Testis (tissue), 3 donors: ENCODE data around the gene IST1. TPM values are rescaled to one million over a fixed set of nuclear protein-coding genes. Genes with fewer than 3 reads are reported as not detected.

ENCODE experiments used
- DNase-seq: peaks from one replicate; pipeline ENCODE4 v3.0.0-alpha.2; 2019
- H3K27ac ChIP-seq, 2 donors: fragments of 200-600 bp; sonication (generic); one replicate each; pipeline ENCODE4 v1.5.1; 2019
- H3K27me3 ChIP-seq: fragments of 200-600 bp; sonication (generic); one replicate; pipeline ENCODE4 v1.5.1; 2019
- H3K36me3 ChIP-seq: fragments of 200-600 bp; sonication (generic); one replicate; pipeline ENCODE4 v1.5.1; 2017; ENCODE audit warnings: low read depth; ENCODE audit errors: missing control alignments
- H3K4me1 ChIP-seq: fragments of 200-600 bp; sonication (generic); one replicate; pipeline ENCODE4 v1.5.1; 2019
- H3K4me3 ChIP-seq, 2 donors: fragments of 200-600 bp; sonication (generic); one replicate each; pipeline ENCODE4 v1.5.1; 2017 to 2019
- H3K9me3 ChIP-seq: fragments of 200-600 bp; sonication (generic); one replicate; pipeline ENCODE4 v1.5.1; 2017
- CTCF ChIP-seq, 3 experiments: fragments of 450-650 bp in 2 of 3; fragments of 200-600 bp in 1 of 3; sonication (generic) in 1 of 3; IDR thresholded peaks; one replicate each; pipeline ENCODE4 v1.5.1; 2016 to 2019; ENCODE audit warnings: antibody characterized with exemption in 3 of 3, mild to moderate bottlenecking in 2 of 3, moderate library complexity in 1 of 3
- POLR2A ChIP-seq: fragments of 450-650 bp; IDR thresholded peaks from one replicate; pipeline ENCODE4 v1.6.1; 2017; ENCODE audit warnings: antibody characterized with exemption, mild to moderate bottlenecking, moderate library complexity
- WGBS, 2 donors: methylation state at CpG; one replicate each; pipeline ENCODE4 v1.1.5; 2018; 5-methylcytosine and 5-hydroxymethylcytosine counted together
- intact Hi-C: fragments of 100-400 bp; cut with DNase I; formaldehyde crosslinking; loops from one replicate; pipeline ENCODE4 v1.15.1; 2023; ENCODE audit warnings: low total_unique reads
- polyA plus RNA-seq: library from polyadenylated mRNA; stranded (reverse); fragments of 350-450 nt; fragmentation: Illumina TruSeq; extraction: RNeasy Lipid Tissue Mini Kit (QIAGEN cat#74804); gene quantifications from one replicate; pipeline ENCODE4 v1.2.3, GENCODE V29; 2014; ENCODE audit warnings: low read depth, low replicate concordance; ENCODE audit not compliant: insufficient read depth
- total RNA-seq, 2 donors: library from RNA; depleted of rRNA; stranded (reverse); fragments of >200 nt; gene quantifications; one replicate each; pipeline ENCODE4 v1.2.3, GENCODE V29; 2016

The IST1 gene
- total and polyA plus RNA-seq, 3 donors from 2014 or later = 236 to 306 (median 301) TPM

GRCh38 chr16:71954699-71955195, 59.4 kb downstream of the IST1 start:
- no peak for TF ChIP-seq POLR2A
- no peak for TF ChIP-seq CTCF (IDR thresholded peaks at IDR 0.05)
- H3K27me3 ChIP-seq = no peaks in the 10 kb centered on the region
- no peak overlapping the region for H3K4me3 ChIP-seq
- DNase-seq = no peak
- no peaks in the 10 kb centered on the region for H3K4me1 ChIP-seq
- H3K9me3 ChIP-seq = no peaks in the 10 kb centered on the region
- no peaks in the 10 kb centered on the region for H3K36me3 ChIP-seq
- H3K27ac ChIP-seq = no peak overlapping the region
- intact Hi-C loops = no loop called here

GRCh38 chr16:71956486-71956885, 61.2 kb downstream of the IST1 start:
- no peaks in the 10 kb centered on the region for H3K36me3 ChIP-seq
- WGBS, 2 donors = 83 to 85% methylated on average over 3 of the region's 3 CpGs
- no peaks in the 10 kb centered on the region for H3K27me3 ChIP-seq
- intact Hi-C loops = no loop called here
- DNase-seq = no peak
- no peaks in the 10 kb centered on the region for H3K9me3 ChIP-seq
- no peaks in the 10 kb centered on the region for H3K4me1 ChIP-seq
- H3K4me3 ChIP-seq = no peak overlapping the region
- no peak overlapping the region for H3K27ac ChIP-seq
- TF ChIP-seq POLR2A (no peak), CTCF (IDR thresholded peaks at IDR 0.05) (no peak)

- no peaks in the 10 kb centered on the region for H3K4me1 ChIP-seq
- 46 to 57% methylated on average over 12 to 14 of the region's 14 CpGs for WGBS, 2 donors
- TF ChIP-seq CTCF (IDR thresholded peaks at IDR 0.05) (peak; percentile 57 to 80 (median 68)), POLR2A (no peak)
- peak; percentile 93 for DNase-seq
- no peaks in the 10 kb centered on the region for H3K36me3 ChIP-seq
- intact Hi-C loops = no loop called here
- H3K9me3 ChIP-seq = no peaks in the 10 kb centered on the region
- no peak overlapping the region for H3K4me3 ChIP-seq
- H3K27me3 ChIP-seq = no peaks in the 10 kb centered on the region
- H3K27ac ChIP-seq = no peak overlapping the region
These were observed 66.0 kb downstream of the IST1 start for GRCh38 chr16:71961066-71962039.

GRCh38 chr16:71963125-71963875, 68.0 kb downstream of the IST1 start:
- intact Hi-C loops = no loop called here
- TF ChIP-seq POLR2A (no peak), CTCF (IDR thresholded peaks at IDR 0.05) (no peak)
- 76 to 80% methylated on average over 9 of the region's 9 CpGs for WGBS, 2 donors
- H3K4me3 ChIP-seq = no peak overlapping the region
- DNase-seq = no peak
- no peak overlapping the region for H3K27ac ChIP-seq
- H3K9me3 ChIP-seq = no peaks in the 10 kb centered on the region
- H3K4me1 ChIP-seq = no peaks in the 10 kb centered on the region
- H3K36me3 ChIP-seq = no peaks in the 10 kb centered on the region
- no peaks in the 10 kb centered on the region for H3K27me3 ChIP-seq
